ACHN (cell line): ENCODE measurements around the gene CARMIL1.

Experiments
- DNase-seq: peaks from one replicate; pipeline ENCODE4 v3.0.0-alpha.2; 2015
- in situ Hi-C: cut with HindIII; loops from 2 replicates; pipeline ENCODE4 v1.10.0; 2017; ENCODE audit warnings: low sequenced_read_pairs, low pct_ligation_motif_present, low pct_unique_long_range_greater_than_20kb

CARMIL1 gene

DNA sequence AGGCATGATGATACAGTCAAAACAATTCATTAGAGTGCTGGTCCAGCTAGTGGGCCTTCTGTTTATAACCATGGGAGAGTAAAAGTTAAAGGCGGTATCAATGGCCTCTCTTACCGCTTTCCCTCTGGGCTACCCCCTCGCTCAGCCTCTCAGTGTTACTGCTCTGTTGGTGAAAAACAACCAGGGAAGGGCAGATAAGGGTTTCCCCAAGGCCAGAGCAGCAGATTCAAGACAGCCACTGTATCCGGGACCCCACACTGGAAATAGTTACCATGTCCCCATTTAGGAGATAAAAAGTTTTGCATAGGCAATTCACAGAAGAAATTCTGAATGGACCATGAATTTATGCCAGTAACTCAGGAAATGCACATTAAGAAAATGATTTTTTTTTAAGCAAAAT lies 386.3 kb downstream of the CARMIL1 start:
- DNase-seq: no peak
- in situ Hi-C loops: no loop called here

DNA sequence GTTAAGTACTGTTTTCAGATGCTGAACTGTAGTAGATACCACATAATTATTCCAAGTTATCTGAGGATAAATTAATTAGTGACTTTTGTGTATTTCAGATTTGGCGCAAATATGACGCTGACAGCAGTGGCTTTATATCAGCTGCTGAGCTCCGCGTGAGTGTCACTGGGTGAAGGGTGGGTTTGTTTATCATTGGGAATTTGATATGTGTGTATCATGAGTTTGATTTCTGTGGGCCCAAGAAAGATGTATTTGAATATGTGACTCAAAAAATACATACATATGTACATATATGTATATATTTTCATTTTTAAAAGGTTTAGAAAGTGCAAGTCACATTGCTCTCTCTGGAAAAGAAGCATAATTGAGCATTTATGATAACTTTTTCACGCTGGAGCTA lies 390.2 kb downstream of the CARMIL1 start:
- DNase-seq: no peak
- in situ Hi-C loops: no loop called here
